ENCODE data around the gene ARID1B. TPM values are rescaled to one million over a fixed set of nuclear protein-coding genes. Genes with fewer than 3 reads are reported as not detected.

ARID1B gene
- total and polyA plus RNA-seq, 9 of the 15 experiments (the other 6 are each of a cell fraction or from before 2014, with no cell fraction given): 12.5 to 50.5 (median 25.8) TPM

DNA sequence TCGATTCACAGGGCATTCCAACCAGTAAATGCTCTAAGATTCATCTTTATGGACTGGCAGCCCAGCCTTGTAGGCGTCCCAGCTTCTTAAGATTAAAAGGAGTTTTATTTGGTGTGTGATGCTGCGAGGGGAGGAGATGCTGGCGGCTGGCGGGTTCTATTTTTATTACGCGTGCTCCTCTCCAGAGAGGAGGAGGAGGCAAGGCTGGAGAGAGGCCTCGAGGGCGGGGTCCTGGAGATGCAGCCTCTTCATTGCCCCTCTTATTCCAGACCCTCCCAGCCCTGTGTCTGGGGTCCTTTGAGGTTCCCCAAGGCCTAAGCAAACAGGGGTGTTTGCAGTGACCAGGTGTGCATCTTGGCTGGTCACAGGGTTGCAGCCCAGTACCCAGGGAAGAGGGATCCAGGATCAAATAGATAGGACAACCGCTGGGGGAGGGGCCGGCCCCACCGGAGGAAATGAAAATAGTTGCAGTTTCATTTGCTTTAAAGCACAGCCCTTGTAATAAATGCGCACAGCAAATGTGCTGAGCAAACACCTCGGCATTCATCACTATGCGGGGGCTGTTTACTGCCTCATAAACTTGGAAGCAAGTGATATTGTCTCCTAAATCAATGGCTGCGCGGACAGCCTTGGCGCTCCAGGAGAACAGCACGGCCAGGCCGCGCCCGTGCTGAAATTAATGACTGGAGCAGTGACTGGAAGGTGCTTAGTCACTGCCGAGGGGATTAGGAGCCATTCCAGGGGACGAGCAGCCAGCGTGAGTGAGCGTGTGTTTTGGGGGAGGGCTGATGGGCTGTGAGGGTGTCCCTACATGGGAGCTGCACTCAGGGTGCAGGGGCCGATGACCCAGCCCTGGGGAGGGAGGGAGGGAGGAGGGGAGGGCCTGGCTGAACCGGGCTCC, 463.1 kb downstream of the ARID1B start (continued):
- TF ChIP-seq, protein P1, sequence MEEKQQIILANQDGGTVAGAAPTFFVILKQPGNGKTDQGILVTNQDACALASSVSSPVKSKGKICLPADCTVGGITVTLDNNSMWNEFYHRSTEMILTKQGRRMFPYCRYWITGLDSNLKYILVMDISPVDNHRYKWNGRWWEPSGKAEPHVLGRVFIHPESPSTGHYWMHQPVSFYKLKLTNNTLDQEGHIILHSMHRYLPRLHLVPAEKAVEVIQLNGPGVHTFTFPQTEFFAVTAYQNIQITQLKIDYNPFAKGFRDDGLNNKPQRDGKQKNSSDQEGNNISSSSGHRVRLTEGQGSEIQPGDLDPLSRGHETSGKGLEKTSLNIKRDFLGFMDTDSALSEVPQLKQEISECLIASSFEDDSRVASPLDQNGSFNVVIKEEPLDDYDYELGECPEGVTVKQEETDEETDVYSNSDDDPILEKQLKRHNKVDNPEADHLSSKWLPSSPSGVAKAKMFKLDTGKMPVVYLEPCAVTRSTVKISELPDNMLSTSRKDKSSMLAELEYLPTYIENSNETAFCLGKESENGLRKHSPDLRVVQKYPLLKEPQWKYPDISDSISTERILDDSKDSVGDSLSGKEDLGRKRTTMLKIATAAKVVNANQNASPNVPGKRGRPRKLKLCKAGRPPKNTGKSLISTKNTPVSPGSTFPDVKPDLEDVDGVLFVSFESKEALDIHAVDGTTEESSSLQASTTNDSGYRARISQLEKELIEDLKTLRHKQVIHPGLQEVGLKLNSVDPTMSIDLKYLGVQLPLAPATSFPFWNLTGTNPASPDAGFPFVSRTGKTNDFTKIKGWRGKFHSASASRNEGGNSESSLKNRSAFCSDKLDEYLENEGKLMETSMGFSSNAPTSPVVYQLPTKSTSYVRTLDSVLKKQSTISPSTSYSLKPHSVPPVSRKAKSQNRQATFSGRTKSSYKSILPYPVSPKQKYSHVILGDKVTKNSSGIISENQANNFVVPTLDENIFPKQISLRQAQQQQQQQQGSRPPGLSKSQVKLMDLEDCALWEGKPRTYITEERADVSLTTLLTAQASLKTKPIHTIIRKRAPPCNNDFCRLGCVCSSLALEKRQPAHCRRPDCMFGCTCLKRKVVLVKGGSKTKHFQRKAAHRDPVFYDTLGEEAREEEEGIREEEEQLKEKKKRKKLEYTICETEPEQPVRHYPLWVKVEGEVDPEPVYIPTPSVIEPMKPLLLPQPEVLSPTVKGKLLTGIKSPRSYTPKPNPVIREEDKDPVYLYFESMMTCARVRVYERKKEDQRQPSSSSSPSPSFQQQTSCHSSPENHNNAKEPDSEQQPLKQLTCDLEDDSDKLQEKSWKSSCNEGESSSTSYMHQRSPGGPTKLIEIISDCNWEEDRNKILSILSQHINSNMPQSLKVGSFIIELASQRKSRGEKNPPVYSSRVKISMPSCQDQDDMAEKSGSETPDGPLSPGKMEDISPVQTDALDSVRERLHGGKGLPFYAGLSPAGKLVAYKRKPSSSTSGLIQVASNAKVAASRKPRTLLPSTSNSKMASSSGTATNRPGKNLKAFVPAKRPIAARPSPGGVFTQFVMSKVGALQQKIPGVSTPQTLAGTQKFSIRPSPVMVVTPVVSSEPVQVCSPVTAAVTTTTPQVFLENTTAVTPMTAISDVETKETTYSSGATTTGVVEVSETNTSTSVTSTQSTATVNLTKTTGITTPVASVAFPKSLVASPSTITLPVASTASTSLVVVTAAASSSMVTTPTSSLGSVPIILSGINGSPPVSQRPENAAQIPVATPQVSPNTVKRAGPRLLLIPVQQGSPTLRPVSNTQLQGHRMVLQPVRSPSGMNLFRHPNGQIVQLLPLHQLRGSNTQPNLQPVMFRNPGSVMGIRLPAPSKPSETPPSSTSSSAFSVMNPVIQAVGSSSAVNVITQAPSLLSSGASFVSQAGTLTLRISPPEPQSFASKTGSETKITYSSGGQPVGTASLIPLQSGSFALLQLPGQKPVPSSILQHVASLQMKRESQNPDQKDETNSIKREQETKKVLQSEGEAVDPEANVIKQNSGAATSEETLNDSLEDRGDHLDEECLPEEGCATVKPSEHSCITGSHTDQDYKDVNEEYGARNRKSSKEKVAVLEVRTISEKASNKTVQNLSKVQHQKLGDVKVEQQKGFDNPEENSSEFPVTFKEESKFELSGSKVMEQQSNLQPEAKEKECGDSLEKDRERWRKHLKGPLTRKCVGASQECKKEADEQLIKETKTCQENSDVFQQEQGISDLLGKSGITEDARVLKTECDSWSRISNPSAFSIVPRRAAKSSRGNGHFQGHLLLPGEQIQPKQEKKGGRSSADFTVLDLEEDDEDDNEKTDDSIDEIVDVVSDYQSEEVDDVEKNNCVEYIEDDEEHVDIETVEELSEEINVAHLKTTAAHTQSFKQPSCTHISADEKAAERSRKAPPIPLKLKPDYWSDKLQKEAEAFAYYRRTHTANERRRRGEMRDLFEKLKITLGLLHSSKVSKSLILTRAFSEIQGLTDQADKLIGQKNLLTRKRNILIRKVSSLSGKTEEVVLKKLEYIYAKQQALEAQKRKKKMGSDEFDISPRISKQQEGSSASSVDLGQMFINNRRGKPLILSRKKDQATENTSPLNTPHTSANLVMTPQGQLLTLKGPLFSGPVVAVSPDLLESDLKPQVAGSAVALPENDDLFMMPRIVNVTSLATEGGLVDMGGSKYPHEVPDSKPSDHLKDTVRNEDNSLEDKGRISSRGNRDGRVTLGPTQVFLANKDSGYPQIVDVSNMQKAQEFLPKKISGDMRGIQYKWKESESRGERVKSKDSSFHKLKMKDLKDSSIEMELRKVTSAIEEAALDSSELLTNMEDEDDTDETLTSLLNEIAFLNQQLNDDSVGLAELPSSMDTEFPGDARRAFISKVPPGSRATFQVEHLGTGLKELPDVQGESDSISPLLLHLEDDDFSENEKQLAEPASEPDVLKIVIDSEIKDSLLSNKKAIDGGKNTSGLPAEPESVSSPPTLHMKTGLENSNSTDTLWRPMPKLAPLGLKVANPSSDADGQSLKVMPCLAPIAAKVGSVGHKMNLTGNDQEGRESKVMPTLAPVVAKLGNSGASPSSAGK (IDR thresholded peaks at IDR 0.05): peak; percentile 44; the same call in 1 of the 2 replicates
- TF ChIP-seq, protein P2, sequence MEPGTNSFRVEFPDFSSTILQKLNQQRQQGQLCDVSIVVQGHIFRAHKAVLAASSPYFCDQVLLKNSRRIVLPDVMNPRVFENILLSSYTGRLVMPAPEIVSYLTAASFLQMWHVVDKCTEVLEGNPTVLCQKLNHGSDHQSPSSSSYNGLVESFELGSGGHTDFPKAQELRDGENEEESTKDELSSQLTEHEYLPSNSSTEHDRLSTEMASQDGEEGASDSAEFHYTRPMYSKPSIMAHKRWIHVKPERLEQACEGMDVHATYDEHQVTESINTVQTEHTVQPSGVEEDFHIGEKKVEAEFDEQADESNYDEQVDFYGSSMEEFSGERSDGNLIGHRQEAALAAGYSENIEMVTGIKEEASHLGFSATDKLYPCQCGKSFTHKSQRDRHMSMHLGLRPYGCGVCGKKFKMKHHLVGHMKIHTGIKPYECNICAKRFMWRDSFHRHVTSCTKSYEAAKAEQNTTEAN (CRISPR knock-in tag; IDR thresholded peaks at IDR 0.05): no peak
- TF ChIP-seq HLTF (IDR thresholded peaks at IDR 0.05) (no peak), RFX5 (IDR thresholded peaks at IDR 0.05; ENCODE audit: low read depth, low read length) (no peak), RCOR1 (IDR thresholded peaks at IDR 0.05; ENCODE audit: borderline replicate concordance in 1 of 2, low read depth in 2 of 2, low read length in 2 of 2) (peak in 1 of 2 experiments; percentile 64; a peak in 3 of 4 replicates), DACH1 (IDR thresholded peaks at IDR 0.05; ENCODE audit: partially characterized antibody) (no peak), U2AF1 (optimal IDR thresholded peaks at IDR 0.05; ENCODE audit: low read depth, low read length) (no peak), ZNF444 (CRISPR knock-in tag; IDR thresholded peaks at IDR 0.05) (no peak), NFYB (IDR thresholded peaks at IDR 0.05; ENCODE audit: extremely low read depth, insufficient read length) (no peak), NR4A1 (CRISPR knock-in tag; IDR thresholded peaks at IDR 0.05) (no peak), NR4A1 (tag; IDR thresholded peaks at IDR 0.05) (0 out of 2 replicates have a peak, but pooled peaks have one; percentile 43), KDM5B (IDR thresholded peaks at IDR 0.05; ENCODE audit: insufficient replicate concordance, low read depth, low read length) (no peak)
- TF ChIP-seq, protein P3, sequence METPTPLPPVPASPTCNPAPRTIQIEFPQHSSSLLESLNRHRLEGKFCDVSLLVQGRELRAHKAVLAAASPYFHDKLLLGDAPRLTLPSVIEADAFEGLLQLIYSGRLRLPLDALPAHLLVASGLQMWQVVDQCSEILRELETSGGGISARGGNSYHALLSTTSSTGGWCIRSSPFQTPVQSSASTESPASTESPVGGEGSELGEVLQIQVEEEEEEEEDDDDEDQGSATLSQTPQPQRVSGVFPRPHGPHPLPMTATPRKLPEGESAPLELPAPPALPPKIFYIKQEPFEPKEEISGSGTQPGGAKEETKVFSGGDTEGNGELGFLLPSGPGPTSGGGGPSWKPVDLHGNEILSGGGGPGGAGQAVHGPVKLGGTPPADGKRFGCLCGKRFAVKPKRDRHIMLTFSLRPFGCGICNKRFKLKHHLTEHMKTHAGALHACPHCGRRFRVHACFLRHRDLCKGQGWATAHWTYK (CRISPR knock-in tag; IDR thresholded peaks at IDR 0.05): no peak
